GM18907 (cell line): ENCODE results near the gene ROBO1.
"Not testable (repeated sequence)": the region's sequence is repeated elsewhere in the genome, so short reads cannot be mapped to it uniquely, and the experiment has no call there.

Source experiments
- ATAC-seq: cut with Tn5 transposase; IDR thresholded peaks from one replicate; pipeline ENCODE4 v1.9.1; 2021; ENCODE audit warnings: mild to moderate bottlenecking, moderate library complexity; ENCODE audit not compliant: unreplicated experiment

The ROBO1 gene

DNA sequence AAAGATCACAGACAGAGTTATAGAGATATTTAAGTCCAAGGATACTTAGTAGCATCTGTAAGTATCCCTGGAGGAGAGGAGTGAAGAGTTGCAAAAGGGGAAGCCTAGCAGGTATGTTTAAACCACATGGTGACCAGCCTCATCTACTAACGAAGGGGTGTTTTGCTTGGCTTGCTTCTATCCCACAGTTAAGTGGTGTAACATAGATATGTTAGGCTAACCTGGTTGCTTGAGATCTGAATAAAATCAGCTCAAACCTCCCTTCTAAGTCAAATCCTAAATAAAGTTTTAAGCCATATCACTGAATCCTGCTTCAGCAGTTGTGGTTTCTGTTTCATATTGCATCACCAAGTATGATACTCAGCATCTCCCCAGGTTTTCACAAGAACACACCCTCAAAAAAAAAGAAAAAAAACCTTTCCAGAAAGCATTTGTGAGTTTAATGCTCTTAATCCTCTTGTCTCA lies 880.2 kb downstream of the ROBO1 start:
- ATAC-seq: no peak

DNA sequence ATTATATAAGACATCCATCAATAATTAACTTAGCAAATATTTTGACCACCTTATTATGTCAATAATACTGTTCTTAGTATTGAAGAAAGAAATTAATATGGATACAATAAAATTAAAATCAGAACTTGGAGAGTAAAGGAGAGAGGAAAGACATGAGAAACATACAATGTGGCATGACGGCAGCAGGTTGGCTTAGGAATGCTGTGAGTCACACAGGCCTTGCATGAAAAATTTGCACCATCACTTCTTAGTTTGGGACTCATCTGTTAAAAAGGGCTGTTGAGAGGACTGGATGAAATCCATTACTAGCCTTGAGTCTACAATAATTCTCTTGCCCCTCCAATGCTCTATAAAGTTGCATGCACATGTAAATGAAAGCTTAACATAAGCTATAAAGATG lies 880.8 kb downstream of the ROBO1 start:
- no peak for ATAC-seq

DNA sequence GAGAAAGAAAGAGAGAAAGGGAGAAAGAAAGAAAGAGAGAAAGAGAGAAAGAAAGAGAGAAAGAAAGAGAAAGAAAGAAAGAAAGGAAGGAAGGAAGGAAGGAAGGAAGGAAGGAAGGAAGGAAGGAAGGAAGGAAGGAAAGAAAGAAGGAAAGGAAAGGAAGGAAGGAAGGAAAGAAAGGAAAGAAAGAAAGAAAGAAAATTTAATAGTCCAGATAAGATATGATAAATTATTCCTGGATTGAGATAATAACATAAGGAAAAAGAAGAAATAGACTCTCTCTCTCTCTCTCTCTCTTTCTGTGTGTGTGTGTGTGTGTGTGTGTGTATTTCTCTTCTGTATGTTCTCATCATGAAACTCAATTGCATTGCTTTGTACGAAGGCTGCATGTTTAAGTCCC lies 883.2 kb downstream of the ROBO1 start:
- ATAC-seq: not testable (repeated sequence)

DNA sequence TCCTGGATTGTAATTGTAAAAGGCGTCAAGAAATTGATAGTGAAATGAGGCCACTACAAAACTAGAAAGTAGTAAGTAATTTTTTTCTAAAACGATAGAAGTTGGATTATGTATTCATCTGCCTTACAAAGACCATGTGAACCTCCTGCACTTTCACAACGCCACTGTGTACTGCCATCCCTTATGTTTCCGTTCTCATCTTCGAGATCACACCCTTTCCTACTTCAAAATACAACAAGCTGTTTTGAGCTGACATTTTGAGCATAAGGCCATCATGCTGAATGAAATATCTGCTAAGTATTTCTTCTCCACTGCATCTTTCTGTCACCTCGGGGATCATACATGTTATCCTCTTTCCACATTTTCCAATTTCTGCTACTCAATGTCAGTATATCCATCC lies 885.5 kb downstream of the ROBO1 start:
- ATAC-seq: no peak

DNA sequence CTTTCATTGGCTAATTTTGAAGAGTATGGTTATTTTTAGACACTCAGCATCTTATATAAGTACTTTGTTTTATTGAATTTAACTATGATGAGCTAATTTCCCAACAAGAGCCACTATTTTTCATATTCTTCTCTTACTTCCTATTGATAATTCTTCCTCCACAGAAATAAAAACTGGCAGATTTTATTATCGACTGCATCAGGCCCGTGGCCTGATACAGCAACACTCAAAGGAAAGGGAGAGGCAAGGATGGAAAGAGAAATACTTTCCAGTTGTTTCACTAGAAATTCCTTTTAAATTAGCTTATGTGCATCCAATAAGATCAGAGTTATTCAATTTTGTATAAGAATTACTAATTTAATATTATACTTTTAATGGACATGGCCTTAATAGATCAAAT lies 886.3 kb downstream of the ROBO1 start:
- ATAC-seq: no peak

DNA sequence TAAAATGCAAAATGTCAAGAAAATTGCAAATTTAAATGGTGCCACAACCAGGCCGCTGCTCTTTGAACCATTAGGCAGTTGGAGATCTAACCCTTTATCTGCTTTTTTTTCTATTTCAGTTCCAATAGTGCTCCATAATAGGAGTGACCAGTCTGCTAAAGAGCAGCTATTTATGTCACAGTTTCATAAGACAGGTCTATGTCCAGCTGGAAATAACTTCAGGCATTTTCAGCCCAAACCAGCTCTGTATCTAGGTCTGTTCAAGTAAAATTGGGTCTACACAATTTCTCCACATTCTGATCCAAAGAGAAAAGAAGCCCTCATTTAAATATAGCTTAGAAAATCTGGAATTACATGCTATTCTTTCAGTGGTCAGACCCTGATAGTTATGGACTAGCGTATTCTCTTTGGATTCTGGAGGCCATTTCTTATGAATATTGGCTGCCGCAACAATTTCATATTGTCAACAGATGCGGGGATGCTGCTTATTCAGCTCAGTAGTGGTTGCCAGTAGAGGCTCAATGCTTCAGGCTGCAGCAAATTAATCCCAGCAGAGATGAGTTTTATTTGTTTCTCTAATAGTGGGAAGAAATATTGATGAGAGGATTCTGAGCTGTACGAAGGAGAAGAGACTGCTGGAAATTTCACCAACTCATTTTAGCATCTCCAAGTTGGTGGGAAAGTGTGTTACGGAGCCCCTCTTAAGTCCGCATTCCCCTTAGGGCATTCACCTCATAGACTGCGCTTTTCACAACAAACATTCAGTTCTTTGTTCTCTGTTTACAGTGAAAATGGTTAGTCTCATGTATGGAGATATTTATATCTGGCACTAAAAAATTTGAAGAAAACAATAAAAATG lies 887.0 kb downstream of the ROBO1 start:
- no peak for ATAC-seq

DNA sequence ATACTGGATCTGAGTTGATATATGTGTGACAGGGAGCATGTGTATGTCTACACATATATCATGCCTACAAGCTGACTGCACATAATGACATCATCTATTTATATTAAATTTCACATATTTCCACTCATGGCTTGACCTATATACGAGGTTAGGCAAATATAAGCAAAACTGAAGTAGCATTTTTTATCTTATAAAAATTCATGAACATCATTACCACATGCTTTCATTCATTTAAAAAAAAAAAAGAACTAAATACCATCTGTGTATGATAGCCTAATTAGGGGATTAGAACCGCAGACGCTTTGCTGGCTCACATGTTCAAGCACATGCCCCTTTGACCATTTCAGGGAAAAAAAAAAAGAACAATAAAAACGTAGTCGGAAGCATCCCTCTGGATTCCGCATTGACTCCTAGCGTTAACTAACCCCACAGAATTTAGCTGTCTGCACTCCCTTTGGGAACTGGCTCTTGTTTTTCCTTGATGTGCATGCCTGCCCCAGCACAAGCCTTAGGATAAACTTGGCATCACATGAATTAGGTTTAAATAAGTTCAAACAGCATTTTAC lies 888.4 kb downstream of the ROBO1 start:
- ATAC-seq: no peak

DNA sequence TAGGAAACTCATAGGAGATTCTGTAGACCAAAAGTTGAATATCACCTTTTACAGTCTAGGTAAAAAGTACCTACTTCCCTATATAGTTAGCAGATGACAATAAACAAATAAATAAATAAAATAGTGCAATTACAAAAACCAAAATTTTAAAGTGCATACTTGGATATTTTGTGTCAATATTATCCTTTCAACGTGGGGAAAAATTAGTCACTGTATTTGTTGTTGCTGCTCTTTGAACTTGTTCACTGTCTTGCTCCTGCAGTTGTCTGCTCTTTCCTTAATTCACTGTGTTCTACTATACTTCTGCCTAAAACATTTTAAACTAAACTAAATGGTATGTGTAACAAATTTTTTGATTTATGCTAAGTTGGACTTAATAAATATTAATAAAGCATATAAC lies 889.0 kb downstream of the ROBO1 start:
- ATAC-seq: no peak

DNA sequence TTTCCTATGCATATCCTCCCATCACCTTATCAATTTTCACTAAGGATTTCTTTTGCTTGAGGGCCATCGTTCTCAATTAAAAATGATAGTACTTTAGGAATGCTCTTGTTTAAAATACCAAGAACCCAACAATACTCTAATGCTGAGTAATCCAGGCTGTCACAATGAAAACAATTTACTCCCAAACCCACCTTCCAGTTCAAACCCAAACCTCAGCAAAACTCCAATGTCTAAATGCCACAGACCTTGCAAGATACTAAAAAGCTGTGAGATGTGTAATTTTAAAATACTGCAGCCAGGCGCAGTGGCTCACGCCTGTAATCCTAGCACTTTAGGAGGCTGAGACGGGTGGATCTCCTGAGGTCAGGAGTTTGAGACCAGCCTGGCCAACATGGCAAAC lies 889.8 kb downstream of the ROBO1 start:
- no peak for ATAC-seq

DNA sequence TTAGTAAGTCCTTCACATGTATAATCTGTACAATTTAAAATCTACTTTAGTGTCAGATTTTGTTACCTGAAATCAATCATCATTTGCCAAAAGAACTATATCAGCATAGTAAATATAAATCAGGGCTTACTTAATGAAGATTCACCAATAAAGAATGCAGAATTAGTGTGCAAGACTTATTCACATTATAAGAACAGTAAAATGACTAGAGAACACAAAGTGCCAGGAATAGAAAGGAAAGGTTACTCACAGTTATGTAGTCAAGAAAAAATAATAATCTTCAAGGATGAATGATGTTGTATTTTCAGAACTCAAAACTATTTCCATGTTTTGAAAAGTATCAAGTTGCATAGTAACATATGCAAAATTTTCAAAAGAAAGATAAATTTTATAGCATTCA lies 891.9 kb downstream of the ROBO1 start:
- ATAC-seq: no peak

DNA sequence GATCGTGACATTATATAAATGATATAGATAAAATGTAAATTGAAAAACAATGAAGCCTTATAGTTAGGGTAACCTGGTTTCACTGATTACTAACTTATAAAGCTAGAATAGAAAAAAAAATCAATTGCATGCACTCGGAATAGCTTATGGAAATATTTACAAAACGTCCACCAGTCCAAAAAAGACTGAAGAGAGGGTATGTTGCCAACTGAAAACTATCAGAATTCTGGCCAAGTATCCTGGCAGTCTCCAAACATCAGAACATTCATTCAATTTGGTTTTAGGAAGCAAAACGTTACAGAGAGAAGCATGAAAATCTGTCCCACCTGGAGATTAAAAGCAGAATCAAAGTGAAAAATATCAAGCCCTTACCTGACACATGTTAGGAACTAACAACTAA lies 892.4 kb downstream of the ROBO1 start:
- no peak for ATAC-seq

DNA sequence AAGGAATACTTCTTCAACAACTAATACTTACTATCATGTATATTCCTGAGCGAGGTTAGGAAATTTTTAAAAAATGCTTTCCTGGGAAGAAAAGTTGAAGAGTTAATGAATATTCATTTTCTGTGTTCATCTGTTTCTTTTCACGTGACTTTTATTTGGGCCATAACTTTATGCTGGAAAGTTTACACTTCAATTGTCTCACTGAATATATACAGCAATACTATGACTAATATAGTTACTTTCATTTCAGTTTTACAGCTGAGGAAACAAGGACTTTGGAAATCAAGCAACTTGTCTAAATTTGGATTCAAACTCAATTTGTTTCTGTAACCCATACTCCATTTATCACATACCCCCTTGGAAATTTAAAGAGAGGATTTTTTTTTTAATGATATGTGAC lies 894.2 kb downstream of the ROBO1 start:
- no peak for ATAC-seq

DNA sequence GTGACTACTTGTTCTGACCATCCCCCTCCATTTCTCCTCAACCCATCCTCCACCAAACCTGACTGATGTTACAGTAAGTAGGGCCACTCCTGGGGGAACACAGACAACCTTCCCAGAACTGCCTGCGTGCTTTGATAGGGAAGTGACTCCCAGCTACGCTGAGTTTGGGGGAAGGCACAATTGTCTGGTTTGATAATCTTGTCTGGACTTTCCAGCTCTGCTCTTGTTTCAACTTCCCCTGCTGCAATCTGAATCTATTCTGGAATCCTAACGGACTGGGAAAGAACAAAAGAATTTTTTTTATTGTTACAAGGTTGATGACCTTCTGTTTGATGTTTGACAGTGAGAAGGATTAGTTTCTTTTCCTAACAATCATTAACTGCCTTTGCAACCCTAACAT lies 895.6 kb downstream of the ROBO1 start:
- ATAC-seq: no peak

DNA sequence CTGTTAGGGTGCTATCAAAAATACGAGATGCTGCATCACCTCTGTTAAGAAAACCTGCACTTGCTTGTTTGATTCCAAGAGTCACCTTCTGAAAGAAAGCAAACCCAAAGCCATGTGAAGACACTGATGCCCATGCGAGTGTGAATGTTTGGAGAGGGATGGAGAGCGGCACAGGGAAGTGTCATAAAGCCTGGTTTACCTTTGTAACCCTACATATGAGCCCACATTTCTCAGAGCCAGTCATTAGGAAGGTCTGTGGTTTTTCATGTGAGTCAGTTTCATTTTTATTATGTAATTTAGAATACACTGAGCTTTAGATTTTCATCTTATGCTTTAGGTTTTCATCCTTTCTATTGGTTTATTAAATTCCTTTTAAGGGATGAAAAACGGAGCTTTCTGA lies 896.8 kb downstream of the ROBO1 start:
- no peak for ATAC-seq

DNA sequence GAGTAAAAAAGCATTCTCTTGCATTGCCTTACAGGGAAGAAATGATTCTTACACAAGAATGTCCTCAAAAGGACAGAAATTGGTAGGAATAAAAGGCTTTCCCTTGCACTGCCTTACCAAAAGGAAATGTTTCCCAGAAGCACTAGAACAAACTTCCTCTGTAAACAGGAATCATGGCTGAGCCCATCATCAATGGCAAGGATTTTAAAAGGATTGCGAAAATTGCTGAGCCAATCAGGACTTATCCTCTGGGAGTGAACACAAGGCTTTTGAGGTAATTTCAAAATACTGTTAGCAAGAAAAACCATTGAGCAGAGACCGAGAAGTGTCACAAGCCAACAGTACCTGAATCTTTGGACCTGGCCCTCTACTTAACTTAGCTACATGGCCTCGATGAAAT lies 897.3 kb downstream of the ROBO1 start:
- ATAC-seq: no peak

DNA sequence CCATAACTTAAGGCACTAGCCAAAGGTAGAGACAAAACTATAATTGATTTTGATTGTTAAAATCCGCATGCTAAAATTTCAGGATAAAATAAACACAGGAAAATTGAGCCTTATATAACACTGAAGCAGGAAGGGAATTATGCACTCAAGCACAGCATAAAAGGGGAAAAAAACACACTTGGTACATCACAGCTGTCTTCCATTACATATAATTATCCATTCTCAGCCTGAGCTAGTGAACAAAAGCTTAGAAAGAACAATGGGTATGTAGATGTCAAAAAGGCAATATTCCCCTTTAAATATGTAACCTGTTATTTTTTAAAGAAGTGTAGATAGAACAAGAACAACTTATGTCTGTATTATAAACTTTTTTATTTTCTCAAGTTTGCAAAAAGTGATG lies 899.2 kb downstream of the ROBO1 start:
- ATAC-seq: no peak

DNA sequence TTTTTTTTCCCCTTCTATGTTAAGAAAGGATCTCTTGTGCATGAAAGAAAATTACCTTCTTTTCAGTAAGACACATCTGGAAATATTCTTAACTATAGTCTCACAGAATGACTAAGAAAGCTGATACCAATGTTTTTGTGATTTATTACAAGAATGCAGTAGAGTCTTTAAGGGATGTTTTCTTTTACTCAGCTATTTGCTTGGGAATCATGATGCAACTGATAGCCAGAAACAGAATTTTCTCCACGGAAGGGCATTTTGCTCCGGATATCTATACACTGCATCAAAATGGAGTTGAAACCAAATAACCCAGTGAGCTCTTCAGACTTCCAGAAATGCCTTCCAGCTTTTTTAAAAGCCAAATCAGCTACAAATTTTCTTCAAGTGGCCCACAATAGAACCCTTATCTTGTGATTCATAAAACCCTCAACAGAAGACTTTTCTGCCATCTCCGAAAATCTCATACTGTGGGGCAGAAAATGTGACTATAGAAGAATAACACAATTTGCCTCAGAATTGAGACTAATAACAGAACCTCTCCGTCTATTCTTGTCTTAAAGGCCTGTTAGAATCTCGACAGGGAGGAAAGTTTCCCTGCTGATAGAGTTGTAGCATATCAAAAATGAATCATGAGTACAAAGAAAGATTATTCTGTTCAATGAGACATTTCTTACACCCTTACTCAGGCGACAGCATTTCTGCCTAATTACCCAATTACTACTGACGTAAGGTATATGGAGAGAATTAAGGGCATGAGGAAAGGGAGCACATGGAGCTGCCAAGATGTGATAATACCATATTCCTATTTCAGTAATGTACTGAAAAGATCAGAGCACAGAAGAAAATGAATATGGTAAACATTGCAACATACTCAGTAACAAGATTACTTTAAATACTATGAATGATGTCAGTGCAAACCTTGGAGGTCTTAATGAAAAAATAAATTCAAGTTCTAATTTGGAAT lies 900.1 kb downstream of the ROBO1 start:
- no peak for ATAC-seq

DNA sequence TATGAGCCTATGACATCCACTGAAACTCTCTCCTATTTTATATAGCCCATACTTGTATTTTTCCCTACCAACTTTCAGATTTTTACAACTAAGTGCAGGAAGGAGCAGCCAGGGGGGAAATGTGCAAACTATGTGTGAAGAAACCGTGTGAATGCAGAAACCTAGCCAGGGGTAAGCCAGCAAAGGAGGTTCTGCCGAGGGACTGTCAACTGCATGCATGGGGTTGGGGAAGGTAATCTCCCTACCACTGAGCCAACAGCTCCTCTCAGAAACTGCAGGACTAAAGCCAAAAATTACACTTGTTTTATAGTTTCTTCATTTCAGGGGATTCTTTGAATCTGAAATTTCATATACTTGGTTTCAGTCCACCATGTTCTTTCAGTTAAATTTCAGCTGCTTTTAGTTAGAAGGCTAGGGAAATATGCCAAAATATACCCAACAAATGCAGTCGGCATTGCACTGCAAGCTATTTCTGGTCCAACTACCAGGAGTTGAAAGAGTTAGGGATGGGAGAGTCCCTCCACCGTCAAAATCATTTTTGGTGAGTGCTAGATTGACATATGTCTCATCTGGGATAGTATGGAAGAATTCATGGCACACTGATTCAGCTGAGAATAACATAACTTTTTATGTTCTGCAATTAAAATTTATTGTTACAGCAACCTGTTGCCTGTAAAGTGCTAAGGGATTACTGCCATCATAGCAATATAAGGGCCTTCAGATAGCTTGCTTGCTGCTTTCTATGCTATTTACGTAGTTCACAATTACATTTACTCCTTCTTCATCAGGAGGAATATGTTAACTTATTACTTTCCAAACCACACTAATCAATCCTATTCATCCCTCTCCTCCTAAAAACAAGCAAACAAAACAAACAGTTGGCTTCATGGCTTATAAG lies 904.2 kb downstream of the ROBO1 start:
- ATAC-seq: no peak

DNA sequence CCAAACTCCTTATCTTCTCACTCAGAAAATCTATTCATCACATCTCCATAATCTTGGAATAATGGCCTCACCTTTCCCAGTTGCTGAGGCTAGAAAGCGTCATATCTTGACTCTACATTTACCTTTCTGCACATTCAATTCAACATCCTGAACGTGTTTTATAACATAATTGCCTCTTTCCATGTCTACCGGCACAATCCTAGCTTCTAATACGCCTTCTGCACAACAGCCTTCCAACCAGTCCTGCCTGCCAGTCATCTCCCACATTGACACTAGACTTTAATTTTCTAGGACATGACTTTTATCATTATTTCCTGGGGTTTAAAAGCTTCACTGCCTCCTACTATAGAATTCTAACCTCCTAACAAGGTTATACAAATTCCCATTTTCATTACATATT lies 906.6 kb downstream of the ROBO1 start:
- ATAC-seq: no peak

DNA sequence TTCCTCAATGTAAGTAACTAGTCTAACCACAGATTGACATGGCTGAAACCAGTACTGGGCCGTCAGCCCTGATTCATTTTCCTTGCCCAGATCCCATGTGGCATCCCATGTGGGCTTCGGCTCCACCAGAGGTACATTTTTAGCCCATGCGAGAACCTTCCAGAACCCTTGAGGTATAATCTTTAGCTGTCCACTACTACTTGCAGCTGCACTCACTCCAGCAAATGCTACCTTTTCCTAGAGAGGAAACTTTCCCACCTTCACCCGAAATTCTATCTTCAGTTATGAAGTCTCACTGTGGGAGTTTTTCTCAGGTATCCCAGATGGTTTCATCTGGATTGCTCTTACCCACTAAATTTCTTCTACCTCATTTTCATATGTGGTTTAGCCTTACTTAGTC lies 907.2 kb downstream of the ROBO1 start:
- ATAC-seq: no peak

DNA sequence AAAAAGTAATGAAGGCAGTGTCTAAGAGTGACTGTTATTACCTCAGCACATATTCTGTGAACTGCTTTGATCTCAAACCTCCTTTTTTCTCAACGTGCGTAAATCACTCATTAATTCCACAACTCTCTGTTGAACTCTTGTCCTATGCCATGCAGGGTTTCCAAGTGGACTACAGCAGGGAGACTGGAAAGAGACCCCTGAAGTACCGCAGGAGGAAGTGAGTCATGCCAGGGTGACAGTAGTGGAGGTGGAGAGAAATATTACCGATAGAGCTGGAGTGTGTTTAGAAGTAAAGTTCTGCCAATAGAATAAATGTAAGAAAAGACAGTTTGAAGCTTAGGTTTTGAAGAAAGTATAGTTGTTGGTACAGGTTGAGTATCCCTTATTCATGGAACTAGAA lies 908.9 kb downstream of the ROBO1 start:
- no peak for ATAC-seq
